Ecto neural progenitor cell (in vitro differentiated cells): Measurements from ENCODE around the gene TMEM74B.
A peak's percentile ranks its signal among the peaks of the same experiment; 100 is the strongest.

Source experiments
- DNase-seq: peaks from one replicate; pipeline ENCODE4 v3.0.0-alpha.2; 2018; ENCODE audit warnings: low spot score

Gene TMEM74B

GRCh38 chr20:1205802-1206201 lies 21.0 kb upstream of the TMEM74B start:
- no peak for DNase-seq

GRCh38 chr20:1204576-1204975 lies 19.8 kb upstream of the TMEM74B start:
- DNase-seq: no peak

- DNase-seq: no peak
Measured at GRCh38 chr20:1204113-1204512, 19.3 kb upstream of the TMEM74B start.

DNA sequence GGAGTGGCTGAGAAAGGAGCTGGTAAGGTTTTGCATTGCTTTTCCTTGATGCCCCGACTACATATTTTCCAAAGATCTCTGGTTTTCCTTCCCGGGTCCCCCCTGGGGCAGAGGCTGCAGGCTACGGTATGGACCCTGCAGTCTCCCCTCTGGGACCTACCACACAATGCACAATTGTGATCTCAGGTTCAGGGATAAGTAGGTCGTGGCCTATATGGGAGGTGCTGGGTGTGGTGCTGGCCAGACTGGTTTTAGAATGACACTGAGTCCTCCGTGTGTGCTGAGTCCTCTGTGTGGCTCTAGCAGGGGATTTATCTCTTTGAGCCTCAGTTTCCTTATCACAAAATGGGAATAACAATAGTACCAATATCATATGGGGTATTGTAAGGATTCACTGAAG lies 18.8 kb upstream of the TMEM74B start:
- DNase-seq: no peak

DNA sequence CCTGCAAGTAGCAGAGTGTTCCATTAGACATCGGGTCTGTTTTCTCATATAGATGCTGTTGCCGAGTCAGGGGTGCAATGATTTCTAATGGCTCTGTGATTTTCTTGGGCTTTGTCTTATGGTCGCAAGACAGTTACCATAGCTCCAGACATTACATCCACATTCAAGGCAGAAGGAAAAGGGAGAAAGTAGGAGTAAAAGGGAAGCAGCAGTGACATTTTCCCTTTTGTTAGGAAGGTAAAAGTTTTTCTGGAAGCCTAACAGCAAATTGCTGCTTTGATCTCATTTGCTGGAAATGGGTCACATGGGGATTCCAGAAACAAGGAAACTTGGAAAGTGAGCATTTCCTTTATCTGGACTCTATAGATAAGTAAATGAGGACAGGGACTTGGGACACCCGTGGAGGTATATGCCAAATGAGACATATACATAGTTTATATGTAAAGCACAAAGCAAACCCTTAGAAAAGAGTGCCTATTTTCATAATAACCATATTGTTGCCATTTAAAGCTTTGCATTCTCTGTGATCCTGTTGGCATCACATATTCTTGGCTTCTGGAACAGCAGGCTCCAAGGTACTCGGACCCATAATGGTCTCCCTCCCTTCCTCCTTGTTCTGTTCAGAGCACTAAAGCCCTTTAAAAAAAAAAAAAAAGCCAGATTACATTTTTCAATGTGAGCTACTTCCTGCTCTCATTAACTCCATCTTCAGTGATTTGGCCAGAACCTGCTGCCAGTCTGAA lies 18.2 kb upstream of the TMEM74B start, which contains the start of gene C20orf202:
Gene C20orf202, plus strand, starts transcription at position 693 of the 743 bp plus-strand sequence. CDS start 132 bp downstream, outside the sequence.
- DNase-seq: no peak

GRCh38 chr20:1199964-1200363 lies 15.2 kb upstream of the TMEM74B start:
- no peak for DNase-seq

DNA sequence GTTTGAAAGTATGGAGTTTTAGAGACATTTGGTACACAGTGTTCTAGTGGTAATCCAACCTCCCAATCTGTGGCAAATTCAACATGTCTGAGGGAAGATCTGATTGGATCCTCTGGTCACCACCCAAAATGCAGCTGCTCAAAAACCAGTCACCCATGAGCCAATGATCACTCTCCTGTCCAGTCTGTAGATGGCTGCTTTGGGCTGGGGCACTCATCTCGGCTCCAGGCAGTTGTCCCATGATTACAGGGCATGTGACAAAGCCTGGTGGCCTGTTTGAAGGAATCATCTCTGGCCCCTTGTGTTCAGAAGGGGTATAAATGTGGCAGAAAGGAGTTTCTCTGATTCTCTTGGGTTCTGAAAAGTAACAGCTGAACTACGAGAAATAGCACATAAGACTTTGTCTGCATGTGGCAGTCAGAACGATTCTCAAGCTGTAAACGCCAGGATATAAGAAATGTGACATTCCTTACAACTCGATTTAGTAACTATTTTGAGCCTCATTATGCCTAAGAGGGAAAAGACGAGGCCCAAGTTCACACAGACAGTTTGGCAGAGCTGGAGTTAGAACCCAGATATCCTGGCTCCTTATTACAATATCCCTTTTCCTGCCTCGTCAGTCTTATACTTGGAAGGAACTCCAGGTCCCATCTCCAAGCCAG lies 14.6 kb upstream of the TMEM74B start:
- no peak for DNase-seq

DNA sequence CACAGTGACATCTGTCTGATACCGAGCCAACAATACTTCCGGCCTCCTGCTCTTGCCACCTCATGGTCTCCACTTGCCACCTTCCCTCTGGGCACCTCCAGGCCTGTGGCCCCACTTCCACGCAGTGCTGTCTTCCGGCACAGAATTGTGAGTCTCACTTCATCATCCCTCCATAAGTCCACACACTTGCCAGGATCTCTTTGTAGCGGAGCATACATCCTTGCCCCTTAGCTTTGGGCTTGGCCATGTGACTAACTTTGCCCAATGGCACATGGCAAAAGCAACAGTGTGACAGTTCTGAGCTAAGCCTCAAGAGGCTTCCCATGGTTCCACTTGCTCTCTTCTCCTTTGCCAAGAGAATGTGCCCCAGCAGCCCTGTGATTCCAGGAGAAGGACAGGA lies 14.0 kb upstream of the TMEM74B start:
- DNase-seq: no peak

DNA sequence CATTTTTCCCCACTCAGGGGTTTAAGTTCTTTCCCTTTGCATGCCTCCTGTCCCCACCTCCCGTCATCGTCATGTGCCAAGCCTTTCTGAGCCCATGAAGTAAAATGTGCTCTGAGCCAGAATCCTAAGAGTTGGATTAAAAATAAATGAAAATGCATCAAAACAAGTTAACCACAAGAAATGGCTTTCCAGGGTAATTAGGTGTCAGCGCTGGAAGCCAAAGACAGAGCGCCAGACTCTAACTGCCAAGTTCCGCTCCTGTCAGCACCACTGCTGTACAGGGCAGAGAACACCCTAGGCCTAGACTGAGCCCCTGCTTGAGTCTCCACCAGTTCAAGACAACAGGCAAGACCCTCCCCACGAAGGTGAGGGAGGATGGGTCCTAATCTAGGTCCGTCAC lies 13.0 kb upstream of the TMEM74B start:
- DNase-seq: no peak

- DNase-seq: no peak
Measured at GRCh38 chr20:1196634-1197033, 11.9 kb upstream of the TMEM74B start.

GRCh38 chr20:1195226-1195625 lies 10.4 kb upstream of the TMEM74B start:
- DNase-seq: no peak

DNA sequence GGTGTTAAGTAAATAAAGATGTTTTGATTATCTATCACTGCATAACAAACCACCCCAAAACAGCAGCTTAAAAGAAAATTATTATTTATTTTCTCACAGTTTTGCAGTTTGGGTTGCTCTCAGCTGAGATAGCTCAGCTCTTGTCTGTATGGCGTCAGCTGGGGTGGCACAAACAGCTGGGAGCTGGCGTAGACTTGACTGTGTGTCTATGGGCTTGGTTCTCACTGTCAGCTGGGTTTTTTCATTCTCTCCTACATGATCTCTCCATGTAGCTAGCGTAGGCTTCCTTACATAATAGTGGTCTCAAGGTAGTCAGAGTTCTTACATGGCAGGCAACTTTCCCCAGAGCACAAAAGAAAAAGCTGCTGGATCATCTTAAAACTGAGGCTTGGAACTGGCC lies 6.5 kb upstream of the TMEM74B start:
- DNase-seq: no peak

GRCh38 chr20:1190847-1191246 lies 6.1 kb upstream of the TMEM74B start:
- DNase-seq: no peak

- DNase-seq: no peak
Measured at GRCh38 chr20:1189827-1190226, 5.0 kb upstream of the TMEM74B start.

- no peak for DNase-seq
Measured at GRCh38 chr20:1188347-1188746, 3.6 kb upstream of the TMEM74B start.

DNA sequence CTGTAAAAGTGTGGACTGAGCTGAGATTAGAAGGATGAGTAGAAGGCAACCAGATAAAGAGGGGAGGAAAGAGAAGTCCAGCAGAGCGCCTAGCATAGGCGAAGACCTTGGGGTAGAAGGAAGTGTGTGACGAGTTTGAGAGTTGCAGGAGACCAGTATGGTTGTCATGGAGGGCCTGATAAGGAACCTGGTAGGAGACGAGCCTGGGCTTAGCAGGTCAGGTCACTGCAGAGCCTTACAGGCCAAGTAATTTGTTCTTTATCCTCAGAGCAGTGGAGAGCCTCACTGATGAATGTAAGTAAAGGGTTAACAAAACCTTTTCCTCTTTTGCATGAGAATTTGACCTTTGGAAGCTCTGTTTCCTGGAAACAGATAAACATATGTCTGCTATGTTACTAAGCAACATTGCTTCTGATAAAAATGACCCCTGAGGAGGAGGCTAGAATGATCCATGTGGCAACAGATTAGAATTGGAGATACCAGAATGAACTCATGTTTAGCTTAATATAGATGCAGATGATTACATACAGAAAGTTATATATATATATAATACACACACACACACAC lies 2.9 kb upstream of the TMEM74B start:
- DNase-seq: no peak

GRCh38 chr20:1186367-1186991 lies 1.7 kb upstream of the TMEM74B start:
- DNase-seq: no peak

DNA sequence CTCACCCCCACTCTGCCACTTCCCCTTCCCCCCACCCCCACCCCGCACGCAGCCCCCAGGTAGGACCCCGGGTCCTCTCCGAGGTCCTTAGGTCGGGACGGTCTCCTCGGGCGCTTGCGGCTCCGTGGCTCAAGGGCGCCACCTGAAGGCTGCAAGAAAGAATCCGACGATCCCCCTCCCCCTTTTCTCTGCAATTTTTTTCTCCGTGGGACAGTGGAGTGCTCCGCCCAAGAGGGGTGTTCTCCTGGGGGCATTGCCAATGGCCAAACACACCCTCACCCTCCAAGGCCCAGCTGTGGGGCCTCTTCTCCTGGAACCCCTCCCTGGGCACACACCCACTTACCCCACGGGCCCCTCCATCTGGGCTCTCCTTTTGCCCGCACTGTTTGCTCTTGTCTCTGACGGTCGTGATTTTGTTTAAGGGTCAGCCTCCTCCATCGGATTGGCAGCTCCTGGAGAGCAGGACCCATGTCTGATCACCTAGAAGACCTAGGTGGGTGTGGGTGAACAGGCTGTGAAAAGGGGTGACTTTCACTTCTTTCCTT lies 1.1 kb upstream of the TMEM74B start:
- peak; percentile 78 for DNase-seq

DNA sequence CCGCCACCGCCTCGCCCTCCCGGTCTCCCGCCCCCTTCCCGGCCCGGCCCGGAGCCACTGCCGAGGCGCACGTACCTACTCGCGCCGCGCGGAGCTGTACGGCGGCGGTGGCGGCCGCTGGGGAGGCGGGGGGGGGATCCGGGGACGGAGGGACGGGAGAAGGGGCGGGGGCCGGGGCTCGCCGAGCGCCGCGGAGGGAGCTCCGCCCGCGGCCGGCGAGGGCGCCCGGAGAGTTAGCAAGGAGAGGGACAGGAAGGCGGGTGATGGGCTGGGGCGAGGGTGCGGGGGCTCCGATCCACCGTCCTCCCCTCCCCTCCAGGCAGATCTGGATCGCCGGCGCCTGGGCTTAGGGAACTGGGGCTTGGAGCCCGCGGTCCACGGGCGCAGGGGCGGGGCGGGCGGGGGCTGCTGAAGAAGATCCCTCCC lies 548 bp upstream of the TMEM74B start:
- peak; percentile 63 for DNase-seq

- DNase-seq: no peak
Measured at GRCh38 chr20:1184260-1184637, 532 bp downstream of the TMEM74B start.

GRCh38 chr20:1183153-1183552 lies 1.6 kb downstream of the TMEM74B start:
- no peak for DNase-seq

GRCh38 chr20:1182106-1182505 lies 2.7 kb downstream of the TMEM74B start:
- no peak for DNase-seq

DNA sequence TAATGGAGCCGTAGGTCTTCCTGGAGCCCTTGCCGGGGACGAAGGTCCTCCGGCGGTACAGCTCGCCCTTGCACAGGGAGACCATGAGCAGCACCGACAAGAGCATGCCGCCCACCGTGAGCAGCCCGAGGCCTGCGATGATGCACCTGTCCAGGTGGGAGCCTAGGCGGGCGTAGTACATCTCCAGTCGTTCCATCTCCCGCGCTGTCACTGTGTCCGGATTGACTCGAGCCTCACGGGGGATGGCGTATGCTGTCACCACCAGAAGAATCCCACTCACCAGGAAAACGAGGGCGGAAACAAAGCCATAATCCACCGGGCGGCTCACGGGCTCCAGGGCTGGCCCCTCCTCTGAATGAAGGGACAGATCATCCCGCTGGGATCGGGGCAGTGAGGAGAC lies 3.8 kb downstream of the TMEM74B start:
- DNase-seq: no peak
